SK-N-SH (cell line): ENCODE data around the gene FKBP5. TPM values are rescaled to one million over a fixed set of nuclear protein-coding genes. Genes with fewer than 3 reads are reported as not detected.

ENCODE experiments used
- CTCF ChIA-PET: fragments of 300-600, 350-600 bp; formaldehyde crosslinking; extraction: SDS; loops from one replicate; lab custom pipeline; 2021; lab: Yijun Ruan, JAX
- POLR2A ChIA-PET: fragments of 350-600 bp; sonication (Branson Sonifier 250); formaldehyde crosslinking; extraction: SDS; loops from one replicate; lab custom pipeline; 2020; ENCODE audit warnings: antibody characterized with exemption, inconsistent platforms; lab: Yijun Ruan, JAX
- DNase-seq: peaks from one replicate; pipeline ENCODE4 v3.0.0; 2012
- H2AFZ ChIP-seq: fragments of 200-600 bp; sonication (generic); 2 replicates; pipeline ENCODE4 v1.8.1; 2016; ENCODE audit warnings: antibody characterized with exemption, mild to moderate bottlenecking, low read depth
- H3F3A ChIP-seq: fragments of 200-600 bp; sonication (generic); replicated peaks from 2 replicates; pipeline ENCODE3; 2016; ENCODE audit warnings: antibody characterized with exemption, mild to moderate bottlenecking; ENCODE audit not compliant: insufficient read depth
- H3K27ac ChIP-seq, 2 experiments: fragments of 200-500 bp in 1 of 2; fragments of 200-600 bp in 1 of 2; sonication (Bioruptor generic) in 1 of 2; sonication (generic), shearing (Covaris generic) in 1 of 2; 2 replicates each; pipeline versions ENCODE4 v1.5.1 to v1.6.1; 2014 to 2016; ENCODE audit warnings: low read depth in 2 of 2, inconsistent platforms in 1 of 2, low read length in 1 of 2, mild to moderate bottlenecking in 1 of 2, mixed read lengths in 1 of 2
- H3K27me3 ChIP-seq: fragments of 200-600 bp; sonication (generic), shearing (Covaris generic); 2 replicates; pipeline ENCODE4 v1.6.1; 2016; ENCODE audit warnings: mixed run types; ENCODE audit not compliant: insufficient read depth
- H3K36me3 ChIP-seq, 2 experiments: fragments of 200-500 bp in 1 of 2; fragments of 200-600 bp in 1 of 2; sonication (Bioruptor generic) in 1 of 2; sonication (generic) in 1 of 2; replicated peaks in 1 of 2; 2 replicates each; pipeline versions ENCODE3 to v1.5.1; 2014 to 2016; ENCODE audit warnings: low read length in 1 of 2, mild to moderate bottlenecking in 1 of 2; ENCODE audit not compliant: insufficient read depth in 2 of 2, control insufficient read depth in 1 of 2
- H3K4me1 ChIP-seq, 2 experiments: fragments of 200-500 bp in 1 of 2; fragments of 200-600 bp in 1 of 2; sonication (Bioruptor generic) in 1 of 2; sonication (generic), shearing (Covaris generic) in 1 of 2; 2 replicates each; pipeline versions ENCODE4 v1.5.1 to v1.6.1; 2014 to 2016; ENCODE audit warnings: low read depth in 1 of 2, low read length in 1 of 2, mixed run types in 1 of 2; ENCODE audit not compliant: insufficient read depth in 2 of 2, control insufficient read depth in 1 of 2
- H3K4me2 ChIP-seq: fragments of 200-600 bp; sonication (generic), shearing (Covaris generic); 2 replicates; pipeline ENCODE4 v1.6.1; 2017; ENCODE audit warnings: mixed run types
- H3K4me3 ChIP-seq, 2 experiments: fragments of 200-500 bp in 1 of 2; fragments of 200-600 bp in 1 of 2; sonication (Bioruptor generic) in 1 of 2; sonication (generic), shearing (Covaris generic) in 1 of 2; 2 replicates each; pipeline versions ENCODE4 v1.5.1 to v1.8.1; 2014 to 2016; ENCODE audit warnings: low read depth in 2 of 2, inconsistent platforms in 1 of 2, low read length in 1 of 2, mild to moderate bottlenecking in 1 of 2, mixed read lengths in 1 of 2, moderate library complexity in 1 of 2
- H3K79me2 ChIP-seq: fragments of 200-600 bp; sonication (generic); 2 replicates; pipeline ENCODE4 v1.8.1; 2017; ENCODE audit warnings: mild to moderate bottlenecking; ENCODE audit not compliant: insufficient read depth
- H3K9ac ChIP-seq: fragments of 200-600 bp; sonication (generic); 2 replicates; pipeline ENCODE4 v1.6.1; 2017; ENCODE audit warnings: mixed run types
- H3K9me2 ChIP-seq: fragments of 200-600 bp; sonication (generic); 2 replicates; pipeline ENCODE4 v1.6.1; 2017; ENCODE audit warnings: mixed run types
- H3K9me3 ChIP-seq: fragments of 200-600 bp; sonication (generic); 2 replicates; pipeline ENCODE4 v1.6.1; 2017; ENCODE audit warnings: mixed run types, mild to moderate bottlenecking, moderate library complexity
- H4K20me1 ChIP-seq: fragments of 200-600 bp; sonication (generic); 2 replicates; pipeline ENCODE4 v1.6.1; 2017; ENCODE audit warnings: mild to moderate bottlenecking, mixed run types; ENCODE audit not compliant: insufficient read depth
- CHD2 ChIP-seq: fragments of 150-350 bp; IDR thresholded peaks from 2 replicates; pipeline ENCODE4 v1.6.1; 2018; ENCODE audit warnings: low read length; ENCODE audit not compliant: partially characterized antibody
- GABPA ChIP-seq: IDR thresholded peaks from 2 replicates; pipeline ENCODE4 v1.4.0; 2012; ENCODE audit warnings: low read depth, mild to moderate bottlenecking
- IRF3 ChIP-seq: fragments of 150-350 bp; IDR thresholded peaks from 2 replicates; pipeline ENCODE4 v1.6.1; 2016; ENCODE audit warnings: mild to moderate bottlenecking, low read depth, low read length
- JUND ChIP-seq: IDR thresholded peaks from 2 replicates; pipeline ENCODE4 v1.4.0; 2012
- PBX3 ChIP-seq: IDR thresholded peaks from 2 replicates; pipeline ENCODE4; 2012
- RAD21 ChIP-seq: IDR thresholded peaks from 2 replicates; pipeline ENCODE4 v1.6.1; 2012; ENCODE audit warnings: mild to moderate bottlenecking, low read length
- REST ChIP-seq: IDR thresholded peaks from 2 replicates; pipeline ENCODE4 v1.6.1; 2012; ENCODE audit warnings: mild to moderate bottlenecking, low read depth, low read length, moderate library complexity
- RXRA ChIP-seq: IDR thresholded peaks from 2 replicates; pipeline ENCODE4 v1.4.0; 2012; ENCODE audit warnings: low read depth, mild to moderate bottlenecking, borderline replicate concordance
- TAF1 ChIP-seq: IDR thresholded peaks from 2 replicates; pipeline ENCODE4 v1.6.1; 2012; ENCODE audit warnings: low read depth, mild to moderate bottlenecking, low read length, moderate library complexity, borderline replicate concordance
- YY1 ChIP-seq: IDR thresholded peaks from 2 replicates; pipeline ENCODE4 v1.4.0; 2012; ENCODE audit warnings: low read depth, mild to moderate bottlenecking
- ZBTB33 ChIP-seq: IDR thresholded peaks from 2 replicates; pipeline ENCODE4 v1.4.0; 2012; ENCODE audit warnings: low read depth, borderline replicate concordance
- WGBS: methylation state at CpG from one replicate; pipeline ENCODE4 v1.1.6; 2017; ENCODE audit warnings: low lambda C conversion rate; 5-methylcytosine and 5-hydroxymethylcytosine counted together
- polyA plus RNA-seq, 3 experiments: library from polyadenylated mRNA; depleted of rRNA; stranded (reverse); fragments of >200 nt; gene quantifications; 2 replicates each; pipeline ENCODE4 v1.2.3, GENCODE V29; 2012

The FKBP5 gene
- polyA plus RNA-seq, 1 of the 3 experiments (the other 2 are of a cell fraction), result 5.1 TPM

GRCh38 chr6:35724471-35724870, 35.8 kb upstream of the FKBP5 start:
- Histone ChIP-seq H3K36me3 (no peaks in the 10 kb centered on the region), H3K9ac (no peak overlapping the region), H3K4me1 (peaks cover 6 to 44% of the 10 kb centered on the region in 2 experiments; a peak in 3 of 4 replicates), H4K20me1 (no peaks in the 10 kb centered on the region), H3K9me2 (no peaks in the 10 kb centered on the region), H3K27ac (no peak overlapping the region), H3K27me3 (no peaks in the 10 kb centered on the region), H2AFZ (no peak overlapping the region), H3F3A (no peaks in the 10 kb centered on the region), H3K9me3 (no peaks in the 10 kb centered on the region), H3K79me2 (no peaks in the 10 kb centered on the region), H3K4me3 (no peak overlapping the region), H3K4me2 (no peak overlapping the region)
- TF ChIP-seq CHD2 (no peak), YY1 (no peak), JUND (no peak), PBX3 (no peak), GABPA (no peak), TAF1 (no peak), REST (no peak), ZBTB33 (no peak), IRF3 (no peak), RXRA (no peak), RAD21 (no peak)
- no peak for DNase-seq
- POLR2A ChIA-PET, result no interaction called here
- CTCF ChIA-PET, result interaction anchor here (1.2 to 1.9 kb wide), 2 partner anchors 12 to 34 kb away, joined by 3 to 11 read pairs; partner anchors contain the start of gene ARMC12
- 57% methylated on average over 2 of the region's 2 CpGs for WGBS
